ENCODE measurements around the gene PSMD4. TPM values are rescaled to one million over a fixed set of nuclear protein-coding genes. Genes with fewer than 3 reads are reported as not detected.

PSMD4 gene
- total RNA-seq, 1 experiment from 2014 or later: 312 TPM

DNA sequence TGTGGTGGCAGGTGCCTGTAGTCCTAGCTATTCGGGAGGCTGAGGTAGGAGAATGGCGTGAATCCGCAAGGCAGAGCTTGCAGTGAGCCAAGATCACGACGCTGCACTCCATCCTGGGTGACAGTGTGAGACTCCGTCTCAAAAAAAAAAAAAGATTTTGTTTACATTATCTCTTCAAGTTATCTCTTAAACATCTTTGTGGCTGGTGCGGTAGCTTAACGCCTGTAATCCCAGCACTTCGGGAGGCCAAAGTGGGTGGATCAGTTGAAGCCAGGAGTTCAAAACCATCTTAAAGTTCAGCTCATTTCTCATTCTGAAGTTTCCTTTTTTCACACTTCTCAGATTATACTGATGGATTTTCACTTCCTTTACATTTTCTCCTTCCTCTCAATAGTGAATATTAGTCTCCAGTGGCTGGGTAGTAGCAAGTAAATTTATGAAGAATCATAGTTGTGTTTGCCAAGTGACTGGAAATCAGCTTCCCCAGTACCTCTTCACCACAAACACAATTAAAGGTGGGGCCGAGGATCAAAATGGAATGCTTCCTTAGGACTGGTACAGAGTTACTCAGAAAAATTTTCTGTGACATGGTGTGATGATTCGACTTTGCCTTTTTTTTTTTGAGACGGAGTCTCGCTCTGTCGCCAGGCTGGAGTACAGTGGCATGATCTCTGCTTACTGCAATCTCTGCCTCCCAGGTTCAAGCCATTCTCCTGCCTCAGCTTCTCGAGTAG is 42.4 kb upstream of the PSMD4 start:
- CTCF ChIA-PET: interaction anchor here (0.6 kb wide), 1 partner anchor 205 kb away, joined by 4 read pairs; no protein-coding TSS in a partner anchor

DNA sequence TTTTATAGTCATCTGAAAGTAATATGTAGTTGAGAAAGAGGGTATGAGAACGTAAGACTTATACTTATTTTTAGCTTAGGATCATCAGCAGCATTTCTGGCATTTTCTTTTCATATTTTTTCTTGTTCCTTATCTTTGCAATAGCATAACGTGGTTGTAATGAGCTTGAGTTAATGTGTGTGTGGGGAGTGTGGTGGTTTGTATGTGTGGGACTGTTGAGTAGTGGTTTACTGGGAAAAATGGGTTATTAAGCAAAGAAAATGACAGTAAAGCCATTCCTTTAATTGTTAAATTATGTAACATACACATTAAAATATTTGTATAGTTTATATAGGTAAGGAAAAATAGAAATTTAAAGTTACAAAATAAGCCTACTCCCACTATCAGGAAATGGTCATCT is 41.0 kb upstream of the PSMD4 start:
- DNase-seq (ENCODE audit: low spot score): no peak
- H3K27ac ChIP-seq (ENCODE audit: low read depth, low read length, poor library complexity, severe bottlenecking): no peak overlapping the region
- no peaks in the 10 kb centered on the region for H3K4me1 ChIP-seq (ENCODE audit: insufficient read depth, low read length, poor library complexity, severe bottlenecking)
- POLR2A ChIA-PET (ENCODE audit: low non-redundant PET): no interaction called here
- no peaks in the 10 kb centered on the region for H3K9me3 ChIP-seq (ENCODE audit: low read depth, low read length, poor library complexity, severe bottlenecking)
- TF ChIP-seq, protein P1, sequence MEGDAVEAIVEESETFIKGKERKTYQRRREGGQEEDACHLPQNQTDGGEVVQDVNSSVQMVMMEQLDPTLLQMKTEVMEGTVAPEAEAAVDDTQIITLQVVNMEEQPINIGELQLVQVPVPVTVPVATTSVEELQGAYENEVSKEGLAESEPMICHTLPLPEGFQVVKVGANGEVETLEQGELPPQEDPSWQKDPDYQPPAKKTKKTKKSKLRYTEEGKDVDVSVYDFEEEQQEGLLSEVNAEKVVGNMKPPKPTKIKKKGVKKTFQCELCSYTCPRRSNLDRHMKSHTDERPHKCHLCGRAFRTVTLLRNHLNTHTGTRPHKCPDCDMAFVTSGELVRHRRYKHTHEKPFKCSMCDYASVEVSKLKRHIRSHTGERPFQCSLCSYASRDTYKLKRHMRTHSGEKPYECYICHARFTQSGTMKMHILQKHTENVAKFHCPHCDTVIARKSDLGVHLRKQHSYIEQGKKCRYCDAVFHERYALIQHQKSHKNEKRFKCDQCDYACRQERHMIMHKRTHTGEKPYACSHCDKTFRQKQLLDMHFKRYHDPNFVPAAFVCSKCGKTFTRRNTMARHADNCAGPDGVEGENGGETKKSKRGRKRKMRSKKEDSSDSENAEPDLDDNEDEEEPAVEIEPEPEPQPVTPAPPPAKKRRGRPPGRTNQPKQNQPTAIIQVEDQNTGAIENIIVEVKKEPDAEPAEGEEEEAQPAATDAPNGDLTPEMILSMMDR (conservative IDR thresholded peaks at IDR 0.05; ENCODE audit: low read depth, low read length): no peak
- TF ChIP-seq EZH2 (IDR thresholded peaks at IDR 0.05; ENCODE audit: borderline replicate concordance, low read depth, low read length, poor library complexity, severe bottlenecking): no peak
- no TSS peak for BruUV-seq (replicated peaks)
- no peak overlapping the region for H3K4me3 ChIP-seq (ENCODE audit: low read depth, low read length, poor library complexity, severe bottlenecking)
- no peaks in the 10 kb centered on the region for H3K27me3 ChIP-seq (replicated peaks; ENCODE audit: insufficient read depth, low read depth, low read length, poor library complexity)
- intact Hi-C loops (cut with micrococcal nuclease; ENCODE audit: unreplicated experiment): no loop called here
- CTCF ChIA-PET: no interaction called here
- peaks cover 9% of the 10 kb centered on the region for H3K36me3 ChIP-seq (ENCODE audit: insufficient read depth, low read length, poor library complexity, severe bottlenecking)

More for the DNA sequence above, 42.4 kb upstream of the PSMD4 start:
- no peak for TF ChIP-seq EZH2 (IDR thresholded peaks at IDR 0.05; ENCODE audit: borderline replicate concordance, low read depth, low read length, poor library complexity, severe bottlenecking)
- TF ChIP-seq, protein P1 (conservative IDR thresholded peaks at IDR 0.05; ENCODE audit: low read depth, low read length): no peak
- DNase-seq (ENCODE audit: low spot score): no peak
- Histone ChIP-seq H3K4me3 (ENCODE audit: low read depth, low read length, poor library complexity, severe bottlenecking) (no peak overlapping the region), H3K27me3 (replicated peaks; ENCODE audit: insufficient read depth, low read depth, low read length, poor library complexity) (no peaks in the 10 kb centered on the region), H3K9me3 (ENCODE audit: low read depth, low read length, poor library complexity, severe bottlenecking) (no peaks in the 10 kb centered on the region), H3K4me1 (ENCODE audit: insufficient read depth, low read length, poor library complexity, severe bottlenecking) (no peaks in the 10 kb centered on the region), H3K27ac (ENCODE audit: low read depth, low read length, poor library complexity, severe bottlenecking) (no peak overlapping the region), H3K36me3 (ENCODE audit: insufficient read depth, low read length, poor library complexity, severe bottlenecking) (peaks cover 19% of the 10 kb centered on the region)
- intact Hi-C loops (cut with micrococcal nuclease; ENCODE audit: unreplicated experiment): no loop called here
- POLR2A ChIA-PET (ENCODE audit: low non-redundant PET): interaction anchor here (0.6 kb wide), 1 partner anchor 111 kb away, joined by 3 read pairs; no protein-coding TSS in a partner anchor
- BruUV-seq (replicated peaks): no TSS peak

DNA sequence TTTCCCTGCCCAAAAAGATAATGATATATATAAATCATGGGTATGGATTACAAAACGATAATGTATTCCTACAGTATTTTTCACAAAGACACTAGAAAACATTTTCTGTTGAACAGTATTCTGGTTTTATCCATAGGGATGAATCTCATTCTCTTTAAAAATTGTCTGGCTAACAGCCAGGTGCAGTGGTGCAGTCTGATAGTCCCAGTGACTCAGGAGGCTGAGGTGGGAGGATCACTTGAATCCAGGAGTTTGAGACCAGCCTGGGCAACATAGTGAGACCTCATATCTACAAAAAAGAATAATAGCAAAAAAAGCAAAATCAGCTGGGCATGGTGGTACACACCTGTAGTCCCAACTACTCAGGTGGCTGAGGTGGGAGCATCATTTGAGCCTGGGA is 32.9 kb upstream of the PSMD4 start:
- peaks cover 9% of the 10 kb centered on the region for H3K36me3 ChIP-seq (ENCODE audit: insufficient read depth, low read length, poor library complexity, severe bottlenecking)
- CTCF ChIA-PET: no interaction called here
- H3K9me3 ChIP-seq (ENCODE audit: low read depth, low read length, poor library complexity, severe bottlenecking): no peaks in the 10 kb centered on the region

More for the DNA sequence above, 32.9 kb upstream of the PSMD4 start:
- Histone ChIP-seq H3K27ac (ENCODE audit: low read depth, low read length, poor library complexity, severe bottlenecking) (no peak overlapping the region), H3K27me3 (replicated peaks; ENCODE audit: insufficient read depth, low read depth, low read length, poor library complexity) (no peaks in the 10 kb centered on the region), H3K4me1 (ENCODE audit: insufficient read depth, low read length, poor library complexity, severe bottlenecking) (peaks cover 10% of the 10 kb centered on the region), H3K4me3 (ENCODE audit: low read depth, low read length, poor library complexity, severe bottlenecking) (no peak overlapping the region)
- intact Hi-C loops (cut with micrococcal nuclease; ENCODE audit: unreplicated experiment): no loop called here
- POLR2A ChIA-PET (ENCODE audit: low non-redundant PET): no interaction called here
- TF ChIP-seq, protein P1 (conservative IDR thresholded peaks at IDR 0.05; ENCODE audit: low read depth, low read length): no peak
- TF ChIP-seq EZH2 (IDR thresholded peaks at IDR 0.05; ENCODE audit: borderline replicate concordance, low read depth, low read length, poor library complexity, severe bottlenecking): no peak
- no TSS peak for BruUV-seq (replicated peaks)
- no peak for DNase-seq (ENCODE audit: low spot score)
